Activated CD8-positive, alpha-beta memory T cell treated with anti-CD3 and anti-CD28 coated beads, Interleukin-2, amount 50 U/mL, for 24 hours (primary cell): ENCODE results near the gene MPZL1.
"Not testable (repeated sequence)": the region's sequence is repeated elsewhere in the genome, so short reads cannot be mapped to it uniquely, and the experiment has no call there.

Experiments
- DNase-seq: peaks from one replicate; pipeline ENCODE4 v3.0.0-alpha.2; 2020; ENCODE audit errors: extremely low read depth

Gene MPZL1

GRCh38 chr1:167718914-167719691 lies 2.7 kb upstream of the MPZL1 start:
- DNase-seq: no peak

- not testable (repeated sequence) for DNase-seq
Observed at GRCh38 chr1:167719715-167720421, 1.9 kb upstream of the MPZL1 start.

GRCh38 chr1:167720965-167721616 lies 691 bp upstream of the MPZL1 start:
- no peak for DNase-seq

GRCh38 chr1:167722152-167722869 lies 529 bp downstream of the MPZL1 start:
- DNase-seq: no peak

GRCh38 chr1:167722870-167723251 lies 1.1 kb downstream of the MPZL1 start:
- no peak for DNase-seq

GRCh38 chr1:167723707-167724323 lies 2.0 kb downstream of the MPZL1 start:
- no peak for DNase-seq

- no peak for DNase-seq
Observed at GRCh38 chr1:167726008-167726407, 4.2 kb downstream of the MPZL1 start.

- no peak for DNase-seq
Observed at GRCh38 chr1:167728818-167729410, 7.1 kb downstream of the MPZL1 start.

GRCh38 chr1:167734227-167734626 lies 12.4 kb downstream of the MPZL1 start:
- DNase-seq: no peak

- DNase-seq: no peak
Observed at GRCh38 chr1:167734841-167735240, 13.1 kb downstream of the MPZL1 start.

GRCh38 chr1:167737169-167737568 lies 15.4 kb downstream of the MPZL1 start:
- no peak for DNase-seq

- no peak for DNase-seq
Observed at GRCh38 chr1:167738158-167738557, 16.4 kb downstream of the MPZL1 start.

- DNase-seq: no peak
Observed at GRCh38 chr1:167739752-167740151, 18.0 kb downstream of the MPZL1 start.

- not testable (repeated sequence) for DNase-seq
Observed at GRCh38 chr1:167741103-167741502, 19.3 kb downstream of the MPZL1 start.

GRCh38 chr1:167742392-167743057 lies 20.7 kb downstream of the MPZL1 start:
- DNase-seq: not testable (repeated sequence)

- no peak for DNase-seq
Observed at GRCh38 chr1:167744901-167745300, 23.1 kb downstream of the MPZL1 start.

GRCh38 chr1:167746013-167746672 lies 24.4 kb downstream of the MPZL1 start:
- DNase-seq: no peak

- DNase-seq: no peak
Observed at GRCh38 chr1:167746988-167747655, 25.3 kb downstream of the MPZL1 start.

- DNase-seq: no peak
Observed at GRCh38 chr1:167747988-167748387, 26.2 kb downstream of the MPZL1 start.

GRCh38 chr1:167748906-167749305 lies 27.1 kb downstream of the MPZL1 start:
- no peak for DNase-seq
